Stimulated activated CD8-positive, alpha-beta memory T cell treated with anti-CD3 and anti-CD28 coated beads, Interleukin-7, amount 100 ng/mL, for 1 hour (primary cell): Measurements from ENCODE around the gene RPTOR.

Experiments used
- DNase-seq, 2 donors: peaks; one replicate each; pipeline ENCODE4 v3.0.0-alpha.2; 2020; ENCODE audit warnings: low read depth in 2 of 2

RPTOR gene

GRCh38 chr17:80943346-80944145 lies 398.9 kb downstream of the RPTOR start:
- no peak for DNase-seq

DNA sequence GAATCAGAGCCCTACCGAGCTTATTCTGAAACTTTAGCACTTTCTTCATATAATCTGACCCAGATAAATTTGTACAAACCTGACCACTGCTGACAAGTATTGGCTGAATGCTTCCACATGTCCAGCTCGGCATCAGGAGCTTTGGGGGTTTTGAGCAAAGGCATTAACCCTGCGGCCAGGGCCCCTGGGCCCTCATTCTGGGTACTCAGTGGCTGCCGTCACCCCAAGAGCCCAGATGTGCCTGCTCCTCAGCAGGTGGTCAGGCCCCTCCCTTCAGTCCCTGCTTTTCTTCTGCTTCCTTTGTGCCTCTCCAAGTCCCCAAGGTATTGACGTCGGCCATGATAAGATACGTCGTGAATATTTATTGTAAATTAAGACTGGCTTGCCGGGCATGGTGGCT lies 399.7 kb downstream of the RPTOR start:
- DNase-seq: no peak

DNA sequence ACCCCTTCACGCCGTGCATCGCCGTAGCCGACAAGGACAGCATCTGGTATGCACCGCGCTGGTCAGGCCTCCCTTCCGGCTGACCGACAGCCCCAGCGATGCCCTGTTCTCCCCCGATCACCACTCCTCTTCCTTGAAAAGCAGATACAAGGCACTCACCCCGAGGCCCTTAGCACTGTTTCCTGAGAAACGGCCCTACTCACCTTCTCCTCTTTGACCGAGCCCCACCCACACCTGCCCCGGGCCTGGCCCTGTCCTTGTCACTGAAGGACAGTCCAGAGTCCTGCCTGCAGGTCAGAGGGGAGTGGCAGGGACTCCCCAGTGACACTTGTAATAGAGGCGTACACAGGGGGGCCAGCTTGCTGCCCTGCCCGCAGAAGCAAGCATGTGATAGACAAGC lies 401.1 kb downstream of the RPTOR start:
- DNase-seq: no peak

DNA sequence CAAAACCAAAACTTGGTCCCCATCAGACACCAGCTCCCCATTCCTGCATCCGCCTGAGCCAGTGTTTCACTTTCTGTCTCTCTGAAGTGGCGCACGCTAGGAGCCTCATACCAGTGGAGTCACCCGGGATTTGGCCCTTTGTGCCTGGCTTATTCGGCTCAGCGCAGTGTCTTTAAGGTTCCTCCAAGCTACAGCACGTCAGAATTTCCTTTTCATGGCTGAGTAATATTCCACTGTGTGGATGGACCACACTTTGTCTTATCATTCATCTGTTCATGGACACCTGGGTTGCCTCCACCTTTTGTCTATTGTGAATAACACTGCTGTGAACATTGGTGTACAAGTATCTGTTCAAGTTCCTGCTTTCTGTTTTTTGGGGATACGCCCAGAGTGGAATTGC lies 401.8 kb downstream of the RPTOR start:
- no peak for DNase-seq

DNA sequence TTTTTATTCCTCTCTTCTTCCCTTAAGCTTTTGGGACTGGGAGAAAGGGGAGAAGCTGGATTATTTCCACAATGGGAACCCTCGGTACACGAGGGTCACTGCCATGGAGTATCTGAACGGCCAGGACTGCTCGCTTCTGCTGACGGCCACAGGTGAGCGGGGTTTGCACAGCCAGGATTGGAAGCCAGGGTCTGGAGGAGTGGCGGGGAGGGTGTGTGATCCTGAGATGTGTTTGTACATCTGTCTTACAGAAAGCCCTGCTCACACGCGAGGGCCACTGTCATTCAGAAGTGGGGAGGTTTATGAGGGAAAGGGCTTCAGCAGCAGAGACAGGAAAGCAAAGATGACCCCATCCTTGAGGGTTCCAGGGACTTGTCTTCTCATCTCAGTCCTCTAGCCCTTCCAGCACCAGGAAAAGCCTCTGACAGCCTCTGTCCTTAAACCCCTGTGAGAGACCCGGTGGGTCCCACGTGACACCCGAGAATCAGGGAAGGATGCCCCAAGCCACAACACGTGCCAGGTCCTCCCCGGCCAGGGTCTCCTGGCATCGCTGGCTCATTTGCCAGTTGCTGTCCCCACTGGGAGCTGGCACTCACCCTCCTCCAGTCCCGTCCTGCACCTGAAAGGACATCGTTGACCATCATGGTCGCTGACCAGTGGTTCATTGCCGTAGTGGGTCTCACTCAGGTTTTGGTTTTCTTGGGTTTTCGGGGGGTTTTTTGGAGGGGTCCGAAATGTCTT lies 402.7 kb downstream of the RPTOR start:
- no peak for DNase-seq

- DNase-seq: no peak
Measured at GRCh38 chr17:80948019-80948975, 403.7 kb downstream of the RPTOR start.

- no peak for DNase-seq
Measured at GRCh38 chr17:80948976-80949450, 404.4 kb downstream of the RPTOR start.

- DNase-seq: no peak
Measured at GRCh38 chr17:80949451-80950421, 405.1 kb downstream of the RPTOR start.

- no peak for DNase-seq
Measured at GRCh38 chr17:80950466-80951120, 406.0 kb downstream of the RPTOR start.

DNA sequence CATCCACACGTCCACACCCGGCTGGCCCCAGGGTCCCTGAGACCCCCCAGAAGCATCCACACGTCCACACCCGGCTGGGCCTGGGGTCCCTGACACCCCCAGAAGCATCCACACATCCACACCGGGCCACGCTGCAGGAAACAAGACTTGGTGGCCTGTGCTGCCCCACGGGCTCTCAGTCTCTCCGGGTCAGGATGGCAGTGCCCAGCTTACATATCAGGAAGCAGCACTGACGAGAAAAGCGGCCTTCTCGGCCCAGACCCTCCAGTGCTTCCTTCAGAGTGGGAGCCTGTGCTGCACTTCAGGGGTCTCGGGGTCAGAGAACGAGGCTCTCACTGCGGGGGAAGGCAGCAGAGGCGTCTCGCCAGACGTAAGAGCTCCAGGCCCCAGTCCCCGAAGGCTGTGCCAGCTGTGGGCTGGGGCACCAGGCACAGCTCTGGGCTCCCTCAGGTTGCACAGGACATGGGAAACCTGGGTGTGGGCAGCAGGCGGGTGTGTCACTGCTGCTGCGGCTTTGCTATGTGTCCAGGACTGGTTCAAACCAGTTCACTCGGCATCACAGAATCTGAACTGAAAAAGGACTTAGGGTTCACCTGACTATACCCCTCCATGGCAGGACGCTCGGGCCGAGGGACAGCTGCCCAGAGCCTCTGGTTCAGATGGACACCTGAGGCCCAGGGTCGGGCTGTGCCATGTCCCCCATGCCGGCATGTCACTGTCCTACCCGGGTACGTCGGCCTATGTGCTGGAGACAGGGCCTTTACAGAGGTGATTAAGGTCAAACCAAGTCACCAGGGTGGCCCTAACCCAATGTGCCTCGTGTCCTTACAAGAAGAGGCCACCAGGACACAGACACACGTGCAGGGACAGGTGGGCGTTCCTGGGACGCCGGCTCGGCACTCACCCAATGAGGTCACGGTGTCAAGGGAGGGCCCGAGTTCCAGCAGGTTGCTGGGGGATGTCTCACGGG lies 406.8 kb downstream of the RPTOR start:
- DNase-seq: no peak

DNA sequence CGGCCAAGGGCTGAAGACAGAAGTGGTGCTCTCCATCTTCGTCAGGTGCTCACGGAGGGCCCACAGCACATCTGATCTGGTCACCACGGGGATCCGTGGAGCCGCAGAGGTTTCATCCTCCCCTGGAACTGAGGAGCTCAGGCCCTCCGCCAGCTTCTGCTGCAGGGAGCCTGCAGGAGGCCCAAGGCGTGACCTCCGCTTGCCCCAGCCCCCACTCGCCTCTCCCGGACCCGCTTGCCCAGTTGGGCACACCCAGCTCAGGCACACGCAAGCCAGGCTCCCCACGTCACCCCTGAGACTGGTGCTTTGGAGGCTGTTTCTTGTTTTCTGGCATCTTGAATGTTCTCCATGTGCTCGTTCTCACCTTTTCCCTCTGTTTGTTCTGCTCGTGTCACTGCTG lies 407.7 kb downstream of the RPTOR start:
- DNase-seq: no peak

DNA sequence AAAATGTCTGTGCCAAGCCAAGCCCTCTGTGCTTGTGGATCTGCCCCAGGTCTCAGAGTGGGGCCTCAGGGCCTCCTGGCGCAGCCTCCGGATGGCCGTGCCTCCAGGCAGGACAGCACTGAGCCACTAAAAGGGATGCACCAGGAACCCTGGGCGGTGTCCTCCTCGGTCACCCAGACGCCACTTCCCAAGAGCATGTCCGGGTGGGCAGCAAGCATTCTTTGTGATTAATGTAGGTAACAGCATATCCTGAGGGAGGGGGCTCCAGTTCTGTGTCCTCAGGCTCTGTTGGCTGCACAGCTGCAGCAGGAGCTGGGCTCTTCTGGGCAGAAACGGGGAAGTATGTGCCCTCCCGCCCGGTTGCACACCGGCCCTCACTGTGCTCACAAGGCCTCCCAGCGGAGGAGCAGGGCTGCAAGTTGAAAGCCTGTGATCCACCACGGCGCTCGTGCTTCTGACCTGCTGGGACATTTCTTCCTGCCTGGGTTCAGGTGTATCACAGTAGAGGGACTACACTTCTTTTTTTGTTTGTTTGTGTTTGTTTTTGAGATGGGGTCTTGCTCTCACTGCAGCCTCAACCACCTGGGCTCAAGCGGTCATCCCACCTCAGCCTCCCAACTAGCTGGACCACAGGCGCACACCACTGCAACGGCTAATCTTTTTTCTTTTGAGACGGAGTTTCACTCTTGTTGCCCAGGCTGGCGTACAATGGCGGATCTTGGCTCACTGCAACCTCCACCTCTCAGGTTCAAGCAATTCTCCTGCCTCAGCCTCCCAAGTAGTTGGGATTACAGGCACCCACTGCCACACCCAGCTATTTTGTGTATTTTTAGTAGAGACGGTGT lies 409.1 kb downstream of the RPTOR start:
- DNase-seq: no peak

- no peak for DNase-seq
Measured at GRCh38 chr17:80955078-80955477, 410.4 kb downstream of the RPTOR start.

GRCh38 chr17:80955671-80956280 lies 411.1 kb downstream of the RPTOR start:
- no peak for DNase-seq

DNA sequence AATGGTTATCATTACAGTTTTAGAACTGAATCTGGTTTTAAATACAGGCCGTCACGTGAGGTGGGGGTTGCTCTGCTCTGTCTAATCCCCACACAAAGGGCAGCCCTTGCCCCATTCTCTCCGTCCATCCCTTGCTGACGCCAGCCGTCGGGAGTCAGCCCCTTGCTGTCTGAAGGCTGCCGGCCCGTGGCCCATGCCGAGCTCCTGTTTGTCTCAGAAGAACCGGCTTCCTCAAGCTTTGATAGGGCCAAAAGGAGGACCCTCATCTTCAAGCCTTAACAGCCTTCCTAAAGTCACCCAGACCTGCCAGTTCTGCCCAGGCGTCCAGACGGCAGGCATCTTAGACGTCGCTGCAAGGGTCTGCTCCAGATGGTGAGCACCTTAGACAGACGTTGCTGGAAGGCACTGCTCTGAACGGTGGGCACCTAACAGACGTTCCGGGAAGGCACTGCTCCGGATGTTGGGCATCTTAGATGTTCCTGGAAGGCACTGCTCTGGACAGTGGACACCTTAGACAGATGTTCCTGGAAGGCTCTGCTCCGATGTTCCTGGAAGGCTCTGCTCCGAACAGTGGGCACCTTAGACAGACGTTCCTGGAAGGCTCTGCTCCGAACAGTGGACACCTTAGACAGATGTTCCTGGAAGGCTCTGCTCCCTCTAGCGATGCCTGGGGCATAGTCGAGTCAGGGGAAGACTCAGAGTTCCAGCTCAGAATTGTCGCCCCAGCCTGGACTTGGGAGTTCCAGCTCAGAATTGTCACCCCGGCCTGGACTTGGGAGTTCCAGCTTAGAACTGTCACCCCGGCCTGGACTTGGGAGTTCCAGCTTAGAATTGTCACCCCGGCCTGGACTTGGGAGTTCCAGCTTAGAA lies 411.9 kb downstream of the RPTOR start:
- DNase-seq: no peak

DNA sequence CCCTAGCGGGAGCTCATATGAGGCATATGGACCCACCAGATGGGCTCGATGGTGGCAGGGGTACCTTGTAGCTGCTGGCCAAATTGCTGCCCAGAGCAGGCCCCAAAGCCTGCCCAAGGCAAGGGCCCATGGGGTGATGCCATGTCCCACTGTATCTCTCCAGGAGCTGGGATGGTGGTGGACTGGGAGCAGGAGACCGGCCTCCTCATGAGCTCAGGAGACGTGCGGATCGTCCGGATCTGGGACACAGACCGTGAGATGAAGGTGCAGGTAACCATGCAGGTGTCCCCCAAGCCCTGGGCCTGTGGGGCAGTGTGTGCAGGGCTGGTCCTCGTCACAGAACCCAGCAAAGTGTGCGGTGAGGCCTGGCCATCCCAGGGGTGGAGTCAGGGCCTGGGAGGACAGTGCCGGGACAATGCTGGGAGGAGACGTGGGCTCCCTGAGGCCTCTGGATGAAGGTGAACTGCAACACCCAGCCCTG lies 412.9 kb downstream of the RPTOR start:
- no peak for DNase-seq
